Measurements from ENCODE around the gene RABGGTA.
"Not testable (repeated sequence)": the region's sequence is repeated elsewhere in the genome, so short reads cannot be mapped to it uniquely, and the experiment has no call there.

The RABGGTA gene

GRCh38 chr14:24240110-24240918 is 31.1 kb downstream of the RABGGTA start:
- DNase-seq (ENCODE audit: low read depth in 3 of 3), result no peak

DNA sequence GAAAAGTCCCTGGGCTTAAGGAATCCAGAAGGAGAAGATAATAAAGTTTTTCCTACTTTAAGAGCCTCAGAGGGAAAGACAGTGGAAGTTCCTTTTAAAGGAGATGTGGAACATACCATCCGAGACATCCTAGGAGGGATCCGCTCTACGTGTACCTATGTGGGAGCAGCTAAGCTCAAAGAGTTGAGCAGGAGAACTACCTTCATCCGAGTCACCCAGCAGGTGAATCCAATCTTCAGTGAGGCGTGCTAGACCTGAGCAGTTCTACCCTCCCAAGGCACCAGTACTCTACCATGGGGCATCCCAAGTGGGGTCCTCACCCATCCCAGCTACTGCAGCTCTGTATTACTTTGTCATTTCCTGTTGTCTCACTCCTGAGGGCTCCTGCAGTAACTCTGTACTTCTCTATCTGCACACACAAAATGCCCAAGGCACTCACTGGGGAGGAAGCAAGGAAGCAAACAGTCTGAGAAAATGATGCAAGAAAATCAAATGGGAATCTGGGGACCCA is 32.8 kb downstream of the RABGGTA start:
- DNase-seq (ENCODE audit: low read depth in 3 of 3), result no peak

- DNase-seq (ENCODE audit: low read depth in 3 of 3), result no peak
Observed at GRCh38 chr14:24238123-24238522, 33.3 kb downstream of the RABGGTA start.

DNA sequence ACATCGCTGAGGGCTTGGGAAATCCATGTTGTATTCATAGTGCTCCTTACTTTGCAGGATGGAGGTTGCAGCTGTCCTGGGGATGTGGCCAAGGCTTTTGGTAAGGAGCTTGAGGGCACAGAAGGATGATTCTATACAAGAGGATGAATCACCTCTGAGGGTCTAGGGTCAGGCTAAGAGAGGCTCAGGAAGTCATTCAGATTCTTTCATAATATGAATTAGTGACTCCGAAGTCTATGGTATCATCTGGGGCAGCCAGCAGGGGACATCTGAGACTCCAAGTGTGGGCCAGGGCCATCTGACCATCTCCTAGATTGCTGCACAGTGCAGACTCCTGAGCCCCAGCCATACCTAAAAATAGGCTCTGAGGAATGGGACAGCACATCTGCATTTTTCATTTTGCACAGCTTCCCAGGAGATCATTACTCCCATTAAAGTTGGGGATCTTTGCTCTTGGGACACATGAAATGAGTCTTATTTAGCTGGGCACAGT is 33.9 kb downstream of the RABGGTA start:
- no peak for DNase-seq (ENCODE audit: low read depth in 3 of 3)

GRCh38 chr14:24236689-24237462 is 34.5 kb downstream of the RABGGTA start:
- DNase-seq (ENCODE audit: low read depth in 3 of 3), result no peak

DNA sequence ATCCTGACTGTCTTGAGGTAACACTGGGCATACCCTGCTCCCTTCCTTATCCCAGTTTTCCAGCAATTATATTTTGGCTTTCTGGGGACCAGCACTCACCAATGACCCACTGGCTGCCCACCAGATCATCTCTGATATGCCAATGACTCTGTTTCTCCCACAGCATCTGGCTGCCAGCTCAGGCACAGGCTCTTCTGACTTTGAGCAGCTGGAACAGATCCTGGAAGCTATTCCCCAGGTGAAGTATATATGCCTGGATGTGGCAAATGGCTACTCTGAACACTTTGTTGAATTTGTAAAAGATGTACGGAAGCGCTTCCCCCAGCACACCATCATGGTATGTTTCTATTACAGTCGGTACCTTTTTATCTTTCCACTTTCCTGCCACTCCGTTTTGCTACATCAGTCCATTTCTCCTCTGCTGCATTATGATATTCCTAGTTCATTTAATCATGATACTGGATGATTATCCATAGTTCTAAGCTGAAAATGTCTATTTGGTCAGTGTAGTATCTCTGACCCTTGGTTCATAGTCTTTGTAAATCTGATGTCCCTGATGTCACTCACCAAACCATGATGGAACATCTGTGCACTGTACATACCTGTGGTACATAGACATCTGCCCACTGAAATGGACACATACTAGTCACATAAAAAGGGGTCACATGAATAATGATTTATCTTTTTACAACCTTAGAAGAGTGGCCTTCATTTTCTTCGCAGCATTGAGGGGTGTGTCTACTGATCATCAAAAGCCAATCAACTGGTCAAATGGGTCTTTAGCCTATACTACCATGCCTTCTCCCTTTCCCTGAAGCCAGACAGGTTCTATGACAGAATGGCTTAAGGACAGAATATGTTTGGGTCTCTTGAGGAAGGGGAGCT is 35.4 kb downstream of the RABGGTA start:
- no peak for DNase-seq (ENCODE audit: low read depth in 3 of 3)

- DNase-seq (ENCODE audit: low read depth in 3 of 3), result no peak
Observed at GRCh38 chr14:24234095-24235005, 37.0 kb downstream of the RABGGTA start.

GRCh38 chr14:24233538-24233866 is 37.9 kb downstream of the RABGGTA start:
- DNase-seq (ENCODE audit: low read depth in 3 of 3), result no peak

DNA sequence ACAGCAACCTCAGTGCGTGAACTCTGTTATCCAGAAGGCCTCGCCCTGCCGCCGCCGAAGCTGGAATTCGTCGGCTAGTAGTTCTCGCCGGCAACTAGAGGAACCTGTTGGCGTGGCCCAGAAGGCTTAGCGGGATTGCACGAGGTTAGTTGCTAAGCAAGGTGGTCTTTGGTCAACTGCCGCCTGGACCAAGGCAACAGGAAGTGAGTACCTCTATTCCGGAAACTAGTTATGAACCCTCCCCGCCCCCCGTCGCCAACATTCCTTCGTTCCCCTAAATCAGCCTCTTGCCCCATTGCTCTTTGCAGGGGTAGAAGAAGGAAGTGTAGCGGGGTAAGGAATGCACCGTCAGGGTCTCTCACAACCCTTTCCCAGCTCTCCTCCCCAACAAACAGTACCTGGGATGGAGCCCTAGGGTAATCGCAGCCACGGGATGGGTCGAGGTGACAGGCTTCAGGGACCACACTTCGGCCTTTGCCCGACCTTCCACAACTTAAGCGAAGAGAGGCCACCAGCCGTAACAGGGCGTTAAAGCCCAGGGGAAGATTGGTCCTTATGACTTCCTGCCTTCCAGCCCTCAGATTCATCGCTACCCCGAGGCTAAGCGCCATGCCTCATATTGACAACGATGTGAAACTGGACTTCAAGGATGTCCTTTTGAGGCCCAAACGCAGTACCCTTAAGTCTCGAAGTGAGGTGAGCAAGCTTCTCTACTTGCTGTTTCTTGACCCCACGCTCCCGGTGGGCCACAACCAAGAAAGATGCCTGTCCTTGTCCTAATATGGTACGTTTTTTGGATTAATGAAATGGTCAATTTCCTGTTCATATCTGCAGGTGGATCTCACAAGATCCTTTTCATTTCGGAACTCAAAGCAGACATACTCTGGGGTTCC is 38.5 kb downstream of the RABGGTA start, which contains the start of gene GMPR2:
Gene GMPR2 (plus strand): TSS at position 285 of the 893 bp plus-strand sequence. CDS start 325 bp downstream, at position 610.
- DNase-seq (ENCODE audit: low read depth in 3 of 3), result no peak

DNA sequence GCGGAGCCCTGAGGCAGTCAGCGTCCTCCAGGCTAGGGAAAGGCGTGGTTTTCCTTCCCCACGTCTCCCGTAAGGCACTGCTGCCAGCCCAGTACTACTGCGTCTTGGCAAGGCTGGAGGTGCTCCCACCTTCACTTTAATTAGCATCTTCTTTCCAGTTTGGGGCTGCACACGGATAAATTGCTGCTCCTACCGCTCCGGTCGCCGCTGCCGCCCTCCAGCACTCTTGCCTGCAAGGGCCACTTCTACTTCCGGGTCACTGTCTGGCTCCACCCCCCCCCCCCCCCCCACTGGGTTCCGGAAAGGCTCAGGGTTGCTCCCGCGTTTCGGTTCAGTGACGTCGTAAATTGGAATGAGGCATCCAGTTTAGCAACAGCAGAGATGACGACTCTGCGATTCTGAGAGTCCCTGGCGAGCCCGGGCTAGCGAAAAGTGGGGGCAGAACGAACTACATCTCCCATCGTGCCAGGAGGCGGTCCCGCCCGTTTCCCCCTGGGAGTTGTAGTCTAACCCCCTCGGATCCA is 39.2 kb downstream of the RABGGTA start, which contains the start of gene NEDD8:
Gene NEDD8 (minus strand): TSS at position 247 of the 524 bp plus-strand sequence. CDS start 100 bp downstream, at position 147.
- peak; percentile 82 to 90 (median 88) for DNase-seq (ENCODE audit: low read depth in 3 of 3)

DNA sequence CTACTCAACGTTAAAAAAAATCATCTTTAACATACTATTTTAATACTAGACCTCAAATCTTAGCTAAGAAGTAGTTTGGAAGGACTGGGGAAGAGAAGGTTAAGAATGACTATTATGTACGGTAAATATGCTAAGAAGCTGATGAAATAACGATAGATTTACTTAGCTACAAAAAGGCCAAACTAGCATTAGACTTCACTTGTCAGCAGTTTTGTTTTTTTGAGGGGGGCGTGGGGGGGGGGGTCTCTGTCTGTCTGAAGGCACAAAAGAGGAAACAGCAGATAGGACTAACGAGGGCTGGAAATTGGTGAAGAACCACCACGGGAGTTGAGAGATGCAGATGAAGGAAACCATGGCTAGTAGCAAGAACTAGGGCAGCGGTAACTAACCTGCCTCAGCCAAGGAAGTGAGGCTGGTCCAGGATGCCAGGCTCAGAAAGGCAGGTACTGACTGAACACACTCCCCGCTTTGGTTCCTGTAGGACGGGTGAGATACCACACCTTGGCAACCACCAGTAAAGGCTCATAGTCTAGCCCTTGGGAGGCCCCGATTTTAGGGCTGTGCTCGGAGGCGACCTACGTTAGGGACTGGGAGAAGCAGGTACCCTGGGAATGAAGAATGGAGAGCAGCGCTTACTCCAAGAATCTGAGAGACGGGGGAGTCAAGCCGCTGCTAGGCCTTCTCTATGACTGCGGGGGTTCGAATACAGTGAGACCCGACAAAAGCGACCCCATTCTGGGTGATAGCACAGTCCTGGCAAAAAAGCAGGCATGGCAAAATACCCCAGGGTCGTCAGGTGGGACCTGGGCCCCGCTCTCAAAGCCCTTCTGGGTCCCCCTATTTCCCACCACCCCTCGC is 39.9 kb downstream of the RABGGTA start:
- DNase-seq (ENCODE audit: low read depth in 3 of 3), result no peak

DNA sequence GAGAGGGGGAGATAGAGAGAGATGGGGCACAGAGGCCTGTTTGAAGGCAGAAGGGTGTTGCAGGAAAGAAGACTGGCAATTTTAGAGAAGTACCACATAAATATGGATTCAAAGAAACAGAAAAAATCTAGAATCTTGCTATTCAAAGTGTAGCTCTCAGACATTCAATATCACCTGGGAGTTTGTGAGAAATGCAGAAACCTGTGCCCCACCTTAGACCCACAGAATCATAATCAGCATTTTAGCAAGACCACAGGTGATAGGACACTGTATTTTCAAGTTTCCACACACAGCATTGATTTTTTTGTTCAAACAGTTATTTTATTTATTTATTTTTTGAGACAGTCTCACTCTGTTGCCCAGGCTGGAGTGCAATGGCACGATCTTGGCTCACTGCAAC is 42.5 kb downstream of the RABGGTA start:
- DNase-seq (ENCODE audit: low read depth in 3 of 3), result no peak

GRCh38 chr14:24226473-24226872 is 44.9 kb downstream of the RABGGTA start:
- DNase-seq (ENCODE audit: low read depth in 3 of 3), result no peak

DNA sequence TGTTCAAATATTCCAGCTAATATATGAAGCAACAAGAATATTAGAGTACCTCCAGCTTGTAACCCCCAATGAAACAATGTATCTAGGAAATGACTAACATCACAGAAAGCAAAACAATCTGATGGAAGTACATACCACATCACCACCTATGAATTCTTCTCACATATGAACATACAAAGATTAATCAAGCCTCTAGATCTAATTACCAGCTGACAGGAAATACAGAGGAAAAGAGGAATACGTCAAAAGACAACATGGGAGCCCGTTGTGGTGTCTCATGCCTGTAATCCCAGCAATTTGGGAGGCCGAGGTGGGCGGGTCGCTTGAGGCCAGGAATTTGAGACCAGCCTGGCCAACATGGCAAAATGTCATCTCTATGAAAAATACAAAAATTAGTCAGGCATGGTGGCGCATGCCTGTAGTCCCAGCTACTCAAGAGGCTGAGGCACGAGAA is 46.8 kb downstream of the RABGGTA start:
- no peak for DNase-seq (ENCODE audit: low read depth in 3 of 3)

- not testable (repeated sequence) for DNase-seq (ENCODE audit: low read depth in 3 of 3)
Observed at GRCh38 chr14:24222987-24223386, 48.4 kb downstream of the RABGGTA start.

DNA sequence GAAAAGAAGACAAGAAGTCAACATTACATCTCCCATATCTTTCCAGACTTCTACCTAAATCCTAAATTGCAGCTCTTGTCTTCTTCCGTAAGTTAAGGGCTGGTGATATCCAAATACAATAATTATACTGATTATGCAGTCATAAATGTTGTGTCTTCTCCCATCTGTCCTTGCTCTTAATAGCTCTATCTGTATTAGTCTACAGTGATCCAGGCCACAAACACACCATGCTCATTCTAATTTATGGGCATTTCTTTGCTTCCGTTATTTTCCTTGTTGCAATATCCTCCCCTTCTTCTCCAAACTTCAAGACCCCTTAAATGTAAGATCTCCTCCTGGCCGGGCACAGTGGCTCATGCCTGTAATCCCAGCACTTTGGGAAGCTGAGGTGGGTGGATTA is 51.9 kb downstream of the RABGGTA start:
- DNase-seq (ENCODE audit: low read depth in 3 of 3), result no peak

DNA sequence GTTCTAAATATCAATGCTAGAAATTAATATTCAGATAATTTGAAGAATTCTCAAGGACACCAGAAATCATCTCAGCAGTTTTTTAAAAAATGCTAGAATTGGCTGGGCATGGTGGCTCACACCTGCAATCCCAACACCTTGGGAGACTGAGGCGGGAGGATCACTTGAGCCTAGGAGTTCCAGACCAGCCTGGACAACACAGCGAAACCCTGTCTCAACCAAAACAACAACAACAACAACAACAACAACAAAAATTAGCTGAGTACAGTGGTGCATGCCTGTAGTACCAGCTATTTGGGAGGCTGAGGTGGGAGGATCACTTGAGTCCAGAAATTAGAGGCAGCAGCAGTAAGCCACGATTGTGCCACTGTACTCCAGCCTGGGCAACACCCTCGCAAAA is 52.3 kb downstream of the RABGGTA start:
- no peak for DNase-seq (ENCODE audit: low read depth in 3 of 3)

DNA sequence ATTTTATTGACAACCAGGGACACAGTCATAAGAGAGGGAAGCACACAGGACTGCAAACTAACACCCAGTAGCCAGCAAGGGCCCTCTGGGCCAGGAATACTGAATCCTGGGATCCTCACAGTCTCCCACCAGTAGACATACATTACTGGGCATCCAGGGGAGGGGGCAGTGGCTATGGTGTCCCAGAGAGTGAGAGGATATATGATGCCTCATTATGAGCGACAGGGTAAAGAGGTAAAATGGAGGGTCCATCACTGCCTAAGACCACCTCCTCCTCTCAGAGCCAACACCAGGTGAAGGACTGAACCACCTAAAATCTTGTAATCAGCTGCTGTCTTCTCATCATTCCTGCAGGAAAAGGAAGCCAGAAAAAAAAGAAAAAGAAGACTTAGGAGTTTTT is 54.5 kb downstream of the RABGGTA start:
- DNase-seq (ENCODE audit: low read depth in 3 of 3), result not testable (repeated sequence)

All from stimulated activated CD4-positive, alpha-beta T cell treated with anti-CD3 and anti-CD28 coated beads, TNF-alpha, amount 100 ng/mL, for 24 hours (primary cell).